Transverse colon (tissue), 4 donors: ENCODE data around the gene ACLY.

ENCODE experiments used
- CTCF ChIP-seq, 5 experiments: fragments of 200-600 bp in 3 of 5; fragments of 450-650 bp in 2 of 5; sonication (generic) in 3 of 5; IDR thresholded peaks; 1 replicate in 2 of 5; 2 replicates in 3 of 5; pipeline ENCODE4 v1.5.1; 2016 to 2017; ENCODE audit warnings: antibody characterized with exemption in 5 of 5, inconsistent platforms in 3 of 5, mild to moderate bottlenecking in 2 of 5, moderate library complexity in 1 of 5
- EP300 ChIP-seq: sonication (generic); formaldehyde crosslinking; IDR thresholded peaks from one replicate; pipeline ENCODE4 v1.6.1; 2017; ENCODE audit warnings: antibody characterized with exemption, low read depth
- POLR2A ChIP-seq: fragments of 450-650 bp; IDR thresholded peaks from one replicate; pipeline ENCODE4 v1.6.1; 2016; ENCODE audit warnings: antibody characterized with exemption, mild to moderate bottlenecking, moderate library complexity
- POLR2AphosphoS5 ChIP-seq, 3 donors: sonication (generic); formaldehyde crosslinking; IDR thresholded peaks; one replicate each; pipeline ENCODE4 v1.6.1; 2016; ENCODE audit warnings: antibody characterized with exemption in 3 of 3

- TF ChIP-seq CTCF (IDR thresholded peaks at IDR 0.05) (no peak), POLR2A (no peak), POLR2AphosphoS5 (IDR thresholded peaks at IDR 0.05) (no peak), EP300 (no peak)
These were observed 96.3 kb downstream of the ACLY start for GRCh38 chr17:41822216-41823140.
